D341Med (cell line): ENCODE measurements around the gene RTN4R.
"Not testable (repeated sequence)": the region's sequence is repeated elsewhere in the genome, so short reads cannot be mapped to it uniquely, and the experiment has no call there.

Experiments
- DNase-seq: peaks from one replicate; pipeline ENCODE4 v3.0.0; 2012; ENCODE audit warnings: low spot score

The RTN4R gene

DNA sequence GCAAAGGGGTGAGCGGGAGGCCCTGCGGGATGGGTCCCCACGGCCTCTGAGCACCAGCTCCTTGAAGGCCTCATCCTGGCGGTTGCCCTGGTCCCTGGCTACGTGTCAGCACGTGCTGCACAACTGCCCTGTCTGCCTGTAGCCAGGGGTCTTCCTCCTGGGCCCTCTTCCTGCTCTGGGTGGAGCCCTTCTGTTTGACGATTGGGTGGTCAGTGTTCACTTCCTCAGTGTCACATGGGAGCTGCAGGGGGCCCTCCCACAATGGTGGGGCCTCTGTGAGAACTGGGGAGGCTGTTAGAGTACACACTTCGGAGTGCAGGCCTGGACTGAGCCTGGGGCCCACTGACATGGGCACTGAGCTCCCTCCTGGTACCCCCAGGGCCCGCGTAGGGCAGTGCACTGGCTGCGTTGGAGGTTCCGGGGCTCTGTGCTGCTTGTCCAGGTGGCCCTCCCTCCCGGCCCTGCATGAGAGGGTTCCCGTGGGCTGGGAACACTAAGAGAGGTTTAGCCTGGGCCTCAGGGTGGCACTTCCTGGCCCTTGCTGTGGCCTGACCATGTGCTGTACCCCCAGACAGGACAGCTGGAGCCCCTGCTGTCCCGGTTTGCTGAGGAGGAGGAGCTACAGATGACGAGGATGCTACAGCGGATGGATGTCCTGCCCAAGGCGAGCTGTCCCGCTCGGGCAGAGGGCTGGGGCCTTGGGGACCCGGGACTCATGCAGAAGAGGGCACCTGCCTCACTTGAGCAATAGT lies 38.0 kb upstream of the RTN4R start:
- no peak for DNase-seq

DNA sequence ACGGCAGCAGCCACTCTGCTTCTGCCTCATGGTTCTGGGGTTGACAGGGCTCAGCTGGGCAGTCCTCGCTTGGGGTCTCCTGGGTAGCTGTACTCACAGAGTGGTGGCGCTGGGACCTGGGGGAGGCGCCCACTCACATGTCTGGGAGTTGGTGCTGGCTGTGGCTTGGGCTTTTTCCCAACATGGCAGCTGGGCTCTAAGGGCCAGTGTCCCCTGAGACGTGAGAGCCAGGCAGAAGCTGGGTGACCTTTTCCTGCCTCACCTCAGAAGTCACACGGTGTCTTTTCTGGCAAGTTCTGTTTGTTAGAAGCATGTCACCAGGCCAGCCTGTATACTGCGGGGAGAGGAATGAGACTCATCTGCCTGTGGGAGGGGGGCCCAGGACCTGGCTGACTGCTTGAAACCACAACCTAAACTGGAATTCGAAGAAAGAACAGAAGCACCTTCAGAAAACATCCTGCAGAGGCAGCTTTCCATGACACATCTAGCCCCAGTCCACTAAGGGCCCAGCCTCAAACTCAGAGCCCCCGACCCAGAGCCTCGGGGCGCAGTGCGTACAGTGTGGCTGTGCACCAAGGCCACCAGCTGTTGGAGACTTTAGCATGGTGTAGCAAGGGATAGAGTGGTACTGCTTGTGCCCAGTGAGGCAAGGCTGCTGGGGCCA lies 37.2 kb upstream of the RTN4R start:
- DNase-seq = not testable (repeated sequence)

DNA sequence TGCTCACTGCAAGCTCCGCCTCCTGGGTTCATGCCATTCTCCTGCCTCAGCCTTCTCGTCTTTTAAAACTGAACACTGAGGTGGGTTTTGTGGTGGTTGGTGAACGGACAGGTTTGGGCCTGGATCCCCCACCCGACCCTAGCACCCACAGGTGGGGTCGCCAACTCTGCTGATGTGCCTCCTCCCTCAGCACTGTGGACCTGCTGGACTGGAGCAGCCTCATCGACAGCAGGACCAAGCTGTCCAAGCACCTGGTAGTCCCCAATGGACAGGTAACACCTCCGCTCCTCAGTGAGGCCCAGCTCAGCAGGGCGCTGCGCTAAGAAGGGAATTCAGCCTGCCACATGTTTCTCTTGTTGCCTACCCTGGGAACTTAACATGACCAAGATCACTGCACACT lies 36.5 kb upstream of the RTN4R start:
- no peak for DNase-seq

DNA sequence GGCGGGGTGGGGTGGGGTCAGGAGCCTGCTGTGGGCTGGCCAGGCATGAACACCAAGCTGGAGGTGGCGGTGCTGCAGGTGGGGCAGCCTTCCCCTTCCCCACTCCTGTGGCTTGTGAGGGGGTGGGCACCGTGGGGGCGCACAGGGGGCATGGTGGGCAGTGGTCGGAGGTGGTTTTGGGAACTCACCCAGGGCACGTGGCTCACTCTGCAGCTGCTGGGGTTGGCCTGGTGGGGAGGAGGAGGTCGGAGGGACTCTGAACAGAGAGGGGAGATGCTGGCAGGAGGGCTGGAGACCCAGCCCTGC lies 35.1 kb upstream of the RTN4R start:
- not testable (repeated sequence) for DNase-seq

DNA sequence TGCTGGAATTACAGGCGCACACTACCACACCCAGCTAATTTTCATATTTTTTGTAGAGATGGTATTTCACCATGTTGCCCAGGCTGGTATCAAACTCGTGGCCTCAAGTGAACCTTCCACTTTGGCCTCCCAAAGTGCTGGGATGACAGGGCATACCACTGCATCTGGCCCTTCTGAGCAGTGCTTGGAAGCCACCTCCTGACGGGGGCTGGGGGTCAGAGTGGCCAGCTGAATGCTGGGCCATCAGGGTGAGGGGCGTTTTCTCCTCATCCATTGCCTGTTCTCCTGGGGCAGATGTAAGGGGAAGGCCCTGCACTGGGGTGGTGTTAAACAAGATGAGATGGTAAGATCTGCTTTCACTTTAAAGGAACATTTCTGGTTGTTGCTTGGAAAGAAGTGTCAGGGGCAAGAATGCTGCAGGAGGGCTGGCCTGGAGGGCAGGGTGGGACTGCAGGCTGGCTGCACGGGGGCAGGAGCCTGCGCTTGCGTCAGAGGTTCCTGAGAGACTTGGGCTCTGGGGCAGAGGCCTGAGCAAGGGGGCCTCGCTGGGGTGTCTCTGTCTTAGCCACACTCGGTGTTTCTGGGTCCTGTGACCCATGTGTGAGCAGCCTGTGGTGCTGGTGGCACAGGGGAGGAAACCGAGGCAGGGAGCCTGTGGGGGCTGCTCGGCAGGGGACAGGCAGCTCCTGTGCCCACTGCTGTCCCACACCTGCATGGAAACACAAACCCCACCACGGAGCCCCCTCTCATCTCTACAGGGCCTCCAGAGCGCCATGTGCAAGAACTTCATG lies 34.5 kb upstream of the RTN4R start:
- DNase-seq = no peak

DNA sequence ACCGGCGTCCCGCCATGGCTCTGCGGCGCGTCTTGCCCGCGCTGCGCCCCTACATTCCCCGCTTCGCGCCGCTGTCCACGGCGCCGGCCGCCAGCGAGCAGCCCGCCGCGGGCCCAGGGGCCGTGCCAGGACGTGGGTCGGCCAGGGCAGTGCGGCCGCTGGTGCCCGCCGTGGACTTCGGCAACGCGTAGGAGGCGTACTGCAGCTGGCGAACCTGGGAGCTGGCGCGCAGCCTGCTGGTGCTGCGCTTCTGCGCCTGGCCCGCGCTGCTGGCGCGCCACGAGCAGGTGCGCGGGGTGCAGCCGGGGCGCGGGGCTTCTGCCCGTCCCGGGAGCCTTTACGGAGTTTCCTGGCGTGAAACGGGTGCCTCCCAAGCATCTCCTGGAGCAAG lies 31.6 kb upstream of the RTN4R start:
- no peak for DNase-seq

DNA sequence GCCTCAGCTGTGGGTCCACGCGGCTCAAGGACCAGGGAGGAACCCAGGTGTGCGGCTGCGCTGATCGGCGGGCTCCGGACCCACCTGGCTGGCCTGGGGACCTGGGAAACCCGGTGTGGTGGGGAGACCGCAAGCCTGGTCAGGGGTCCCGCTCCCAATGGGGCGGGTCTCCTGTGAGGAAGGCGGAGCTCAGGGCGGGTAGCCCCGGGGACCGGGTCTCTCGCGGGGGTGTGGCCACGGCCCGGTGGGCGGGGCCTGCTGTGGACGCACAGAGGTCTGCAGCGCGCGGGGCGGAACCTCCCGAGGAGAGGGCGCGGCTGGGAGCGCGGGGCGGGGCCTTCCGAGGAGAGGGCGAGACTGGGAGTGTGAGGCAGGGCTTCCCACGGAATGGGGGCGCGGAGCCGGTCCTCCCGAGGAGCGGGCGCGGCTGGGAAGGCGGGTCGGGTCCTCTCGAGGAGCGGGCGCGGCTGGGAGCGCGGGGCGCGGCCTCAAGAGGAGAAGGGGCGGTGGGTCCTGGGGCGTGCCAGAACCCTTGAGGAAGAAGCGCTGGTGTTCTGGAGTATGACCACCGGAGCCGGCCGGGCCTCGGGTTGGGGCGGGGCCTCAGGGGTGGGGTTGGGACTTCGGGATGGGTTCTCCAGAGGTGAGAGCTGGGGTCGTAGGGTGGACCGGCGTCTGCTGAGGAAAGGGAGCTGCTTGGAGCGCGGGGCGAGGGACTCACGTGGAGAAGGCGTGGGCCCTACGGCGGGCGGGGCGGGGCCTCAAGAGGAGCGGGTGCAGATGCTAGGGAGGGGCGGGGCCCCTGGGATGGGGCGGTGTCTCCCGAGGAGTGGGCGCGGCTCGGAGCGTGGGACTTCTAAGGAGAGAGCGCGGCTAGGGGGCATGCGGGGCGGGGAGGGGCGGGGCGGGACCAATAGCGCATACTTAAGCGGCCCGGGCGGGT lies 31.0 kb upstream of the RTN4R start:
- peak; percentile 92 for DNase-seq

DNA sequence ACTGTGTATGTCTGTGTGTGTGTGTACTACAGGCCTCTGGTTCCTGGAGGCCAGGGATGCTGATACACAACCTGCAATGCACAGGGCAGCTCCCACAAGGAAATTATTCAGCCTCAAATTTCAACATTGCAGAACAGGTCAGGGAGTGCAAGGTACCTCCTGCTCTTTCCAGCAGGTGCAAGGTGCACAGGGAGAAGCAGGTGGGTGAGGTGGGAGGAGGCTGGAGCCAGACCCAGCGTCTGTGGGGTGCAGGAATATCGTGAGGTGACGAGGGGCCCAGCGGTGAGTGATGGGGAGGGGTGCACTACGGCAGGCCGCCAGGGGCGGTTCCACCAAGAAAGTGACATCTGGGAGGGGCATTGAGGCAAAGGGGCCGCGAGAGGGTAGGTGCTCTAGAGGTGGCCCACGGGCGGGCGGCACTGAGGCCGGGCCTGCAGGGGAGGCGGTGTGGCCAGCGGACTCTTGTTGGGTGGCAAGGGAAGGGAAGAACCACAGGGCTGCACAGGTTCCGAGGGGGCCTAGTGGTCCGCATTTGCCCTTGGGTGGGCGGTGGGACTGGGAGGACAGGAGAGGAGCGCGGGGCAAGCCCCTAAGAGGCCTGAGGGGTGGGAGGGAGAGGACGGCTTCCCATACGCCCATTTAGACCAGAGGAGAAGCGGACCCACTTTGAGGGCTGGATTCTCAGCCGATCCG lies 30.1 kb upstream of the RTN4R start:
- no peak for DNase-seq

DNA sequence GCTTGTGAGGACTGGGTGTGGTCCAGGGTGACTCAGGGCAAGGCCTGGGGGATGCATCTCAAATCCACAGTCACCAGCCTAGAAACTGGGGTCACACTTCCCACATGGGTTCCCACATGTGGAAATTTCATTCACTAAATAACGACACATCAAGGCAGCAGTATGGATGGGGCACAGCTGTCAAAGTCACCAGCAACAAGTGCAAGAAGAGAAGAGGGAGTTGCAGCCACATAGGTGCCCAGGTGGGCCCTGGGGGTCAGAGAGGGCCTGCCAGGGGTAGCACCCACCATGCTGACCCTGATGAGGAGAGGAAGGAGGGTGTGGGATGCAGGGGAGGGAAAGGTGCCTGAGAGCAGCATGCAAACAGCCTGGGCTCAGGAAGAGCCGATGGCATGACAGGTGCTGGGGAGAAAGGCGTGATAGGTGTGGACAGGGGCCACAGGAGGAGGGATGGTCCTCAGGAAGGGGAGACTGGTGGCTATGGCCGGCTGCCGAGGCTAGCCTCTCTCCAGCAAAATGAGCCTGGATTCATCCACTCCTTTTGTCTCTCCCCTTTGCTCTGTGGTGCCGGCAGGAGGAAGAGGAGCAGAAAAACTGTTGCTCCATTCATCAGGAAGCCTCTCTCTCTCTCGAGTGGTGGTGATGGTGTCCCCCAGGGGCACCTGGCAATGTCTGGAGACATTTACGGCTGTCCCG lies 29.4 kb upstream of the RTN4R start:
- no peak for DNase-seq

DNA sequence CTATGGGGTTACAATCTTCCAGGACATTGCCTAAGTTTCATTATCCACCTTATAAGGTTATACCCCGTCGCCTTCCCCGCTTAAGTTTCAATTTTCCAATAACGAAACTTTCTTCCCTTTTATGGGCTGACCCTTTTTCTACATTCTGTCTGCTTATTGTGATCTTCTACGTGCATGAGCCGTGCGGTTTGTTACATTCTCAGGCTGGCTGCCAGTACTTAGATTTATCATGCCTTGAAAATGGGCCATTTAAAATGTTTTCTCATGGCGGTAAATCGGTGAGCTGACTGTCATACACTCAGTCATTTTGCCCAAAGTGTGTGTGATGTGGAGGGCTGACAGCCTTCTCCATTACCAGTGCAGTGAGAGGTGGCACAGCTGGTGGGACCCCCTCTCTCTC lies 28.5 kb upstream of the RTN4R start:
- DNase-seq = no peak

DNA sequence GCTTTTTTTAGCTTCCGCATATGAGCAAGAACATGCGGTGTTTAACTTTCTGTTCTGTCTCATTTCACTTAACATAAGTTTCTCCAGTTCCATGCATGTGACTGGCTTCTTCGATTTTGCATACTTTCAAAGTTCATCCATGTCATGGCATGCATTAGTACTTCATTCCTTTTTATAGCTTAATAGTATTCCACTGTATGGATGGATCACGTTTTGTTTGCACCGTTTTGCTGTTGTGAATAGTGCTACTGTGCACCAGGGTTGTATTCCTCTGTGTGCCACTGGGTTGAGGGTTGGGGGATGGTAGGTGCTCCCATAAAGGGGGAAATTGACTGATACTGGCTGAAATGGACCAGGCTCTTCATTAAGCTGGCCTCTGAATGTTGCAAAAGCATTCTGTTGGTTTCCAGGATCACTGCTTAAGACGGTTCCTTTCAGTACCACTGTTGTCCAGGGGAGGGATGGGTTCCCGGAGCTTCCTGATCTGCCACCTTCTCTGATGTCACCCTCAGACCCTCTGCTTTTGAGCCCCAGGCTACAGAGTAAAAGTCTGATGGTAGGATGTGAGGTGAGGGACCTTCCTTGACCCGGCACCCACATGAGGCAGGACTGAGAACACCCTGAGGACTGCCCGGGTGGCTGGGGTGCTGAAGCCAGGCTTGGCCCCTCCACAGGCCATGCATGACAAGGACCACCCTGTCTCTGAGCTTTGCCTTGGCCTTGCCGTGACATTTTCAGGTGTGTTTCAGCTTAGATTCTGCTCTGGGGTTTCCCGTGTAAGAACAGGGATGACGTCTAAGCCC lies 27.3 kb upstream of the RTN4R start:
- no peak for DNase-seq

DNA sequence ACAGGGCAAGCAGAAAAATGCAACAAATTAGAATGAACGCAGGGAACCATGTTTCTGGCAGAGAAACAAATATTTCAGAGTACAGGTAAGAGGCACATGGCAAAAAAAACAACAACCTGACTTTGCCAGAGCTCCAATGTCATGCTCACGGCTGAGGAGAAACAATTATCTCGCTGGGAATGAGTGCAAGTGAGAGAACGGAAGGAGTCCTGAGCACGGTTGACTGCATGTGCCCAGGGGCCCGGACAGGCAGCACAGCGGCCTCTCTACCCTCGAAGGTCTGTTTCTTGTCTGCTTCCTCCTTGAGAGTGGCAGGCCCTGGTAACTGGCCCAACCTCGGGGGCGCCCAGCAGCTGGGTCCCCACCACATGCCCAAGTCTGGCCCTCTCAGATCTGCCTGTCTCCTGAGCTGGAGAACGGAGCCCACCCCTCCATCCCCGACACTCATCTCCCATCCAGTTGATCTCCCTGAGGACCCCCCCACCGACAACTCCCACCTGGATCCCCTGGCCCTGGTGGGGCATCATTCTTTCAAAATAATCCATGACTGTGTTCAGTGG lies 24.6 kb upstream of the RTN4R start:
- no peak for DNase-seq

DNA sequence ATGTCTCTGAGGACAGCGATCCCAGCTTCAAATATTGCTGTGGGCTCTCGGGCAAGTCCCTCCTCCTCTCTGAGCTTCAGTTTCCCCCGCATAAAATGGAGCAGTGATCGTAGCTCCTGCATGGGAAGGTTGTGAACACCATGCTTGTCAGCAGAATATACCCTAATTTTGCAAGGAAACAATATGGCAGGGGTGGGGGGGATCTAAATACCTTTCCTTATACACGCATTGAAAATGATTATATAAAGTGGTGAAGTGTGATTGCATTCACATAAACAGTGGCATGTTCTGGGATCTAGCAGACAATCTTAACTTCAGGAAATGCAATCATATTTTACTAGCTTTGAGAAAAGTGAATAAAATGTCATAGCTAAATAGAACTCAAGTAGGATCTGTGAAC lies 24.0 kb upstream of the RTN4R start:
- no peak for DNase-seq

DNA sequence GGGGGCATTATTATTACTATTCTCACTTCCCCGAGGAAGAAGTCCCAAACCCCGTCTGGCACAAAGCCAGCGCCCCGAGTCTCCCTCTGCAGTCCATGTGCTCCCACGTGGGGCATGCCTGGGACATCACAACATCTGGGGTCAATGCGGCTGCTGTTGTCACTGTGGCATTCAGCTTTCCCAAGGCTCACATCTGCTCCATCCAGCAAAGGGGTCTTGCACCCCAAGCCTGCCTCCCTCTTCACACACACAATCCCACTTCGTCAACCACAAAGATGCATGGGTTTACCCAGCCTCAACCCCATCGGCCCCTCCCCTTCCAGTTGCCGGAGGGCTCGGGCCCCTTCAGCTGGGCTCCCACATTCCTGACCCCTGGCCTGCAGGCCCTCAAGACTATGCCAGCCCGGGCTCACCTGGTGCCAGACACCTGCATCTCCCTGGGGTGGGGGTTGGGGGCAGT lies 23.5 kb upstream of the RTN4R start:
- DNase-seq = no peak

DNA sequence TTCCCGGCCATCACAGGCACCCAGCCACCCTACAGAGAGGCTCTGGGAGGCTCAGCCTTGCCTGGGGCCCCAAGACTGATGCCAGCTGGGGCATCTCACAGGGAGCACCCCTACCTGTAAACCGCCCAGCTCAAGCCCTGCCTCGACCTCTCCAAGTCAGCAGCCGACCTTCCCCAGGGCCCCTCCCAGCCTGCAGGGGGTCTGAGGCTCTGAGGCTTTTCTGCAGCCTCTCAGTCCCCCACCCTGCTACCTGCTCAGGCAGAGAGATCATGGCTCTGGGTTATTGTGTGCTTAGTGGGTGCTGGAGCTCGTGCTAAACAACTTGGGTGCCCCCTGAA lies 23.1 kb upstream of the RTN4R start:
- no peak for DNase-seq

DNA sequence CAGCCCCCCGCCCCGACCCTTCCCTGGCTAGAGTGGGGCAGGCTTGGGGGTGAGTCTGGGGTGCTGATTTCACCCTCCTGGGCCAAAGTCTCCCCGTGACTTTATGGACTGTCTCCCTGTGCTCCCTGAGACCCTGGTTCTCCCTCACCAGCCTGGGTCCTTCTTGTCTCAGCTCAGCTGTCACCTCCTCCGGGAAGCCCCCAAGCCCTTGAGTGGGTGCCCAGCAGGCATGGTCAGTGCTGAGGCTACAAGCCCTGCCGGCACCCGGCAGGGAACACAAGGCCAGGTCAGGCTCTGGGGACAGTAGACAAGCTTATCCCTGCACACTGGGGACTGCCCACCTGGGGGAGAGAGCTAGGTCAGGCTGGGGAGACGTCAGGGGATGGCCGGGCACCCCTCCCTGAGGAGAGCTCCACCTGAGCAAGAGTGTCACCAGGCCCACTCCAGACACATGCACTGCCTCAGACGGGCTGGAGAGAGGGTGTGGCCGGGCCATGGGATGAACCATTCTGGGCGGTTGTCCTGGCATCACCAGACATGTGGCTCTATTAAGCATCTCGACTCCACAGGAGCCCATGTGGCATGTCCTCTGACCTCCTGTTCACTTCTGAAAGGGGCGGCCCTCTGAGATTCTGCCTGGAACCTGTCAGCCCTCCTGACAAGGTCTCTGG lies 22.6 kb upstream of the RTN4R start:
- no peak for DNase-seq

DNA sequence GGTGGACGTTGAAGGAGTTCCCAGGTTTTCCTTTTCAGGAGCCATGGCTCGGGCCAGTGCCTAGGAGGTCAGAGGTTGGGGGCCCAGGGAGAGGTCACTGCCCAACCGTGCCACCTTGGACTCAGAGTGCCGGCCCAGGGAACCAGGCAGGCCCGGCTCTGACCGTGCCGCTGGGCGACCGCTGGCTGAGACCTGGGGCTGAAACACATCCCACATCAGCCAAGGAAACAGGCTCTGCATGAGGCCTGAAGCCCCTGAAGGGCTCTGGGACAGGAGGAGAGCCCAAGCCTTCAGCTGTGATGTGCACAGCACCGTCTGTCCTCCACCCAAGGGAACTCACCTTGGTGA lies 21.9 kb upstream of the RTN4R start:
- no peak for DNase-seq

DNA sequence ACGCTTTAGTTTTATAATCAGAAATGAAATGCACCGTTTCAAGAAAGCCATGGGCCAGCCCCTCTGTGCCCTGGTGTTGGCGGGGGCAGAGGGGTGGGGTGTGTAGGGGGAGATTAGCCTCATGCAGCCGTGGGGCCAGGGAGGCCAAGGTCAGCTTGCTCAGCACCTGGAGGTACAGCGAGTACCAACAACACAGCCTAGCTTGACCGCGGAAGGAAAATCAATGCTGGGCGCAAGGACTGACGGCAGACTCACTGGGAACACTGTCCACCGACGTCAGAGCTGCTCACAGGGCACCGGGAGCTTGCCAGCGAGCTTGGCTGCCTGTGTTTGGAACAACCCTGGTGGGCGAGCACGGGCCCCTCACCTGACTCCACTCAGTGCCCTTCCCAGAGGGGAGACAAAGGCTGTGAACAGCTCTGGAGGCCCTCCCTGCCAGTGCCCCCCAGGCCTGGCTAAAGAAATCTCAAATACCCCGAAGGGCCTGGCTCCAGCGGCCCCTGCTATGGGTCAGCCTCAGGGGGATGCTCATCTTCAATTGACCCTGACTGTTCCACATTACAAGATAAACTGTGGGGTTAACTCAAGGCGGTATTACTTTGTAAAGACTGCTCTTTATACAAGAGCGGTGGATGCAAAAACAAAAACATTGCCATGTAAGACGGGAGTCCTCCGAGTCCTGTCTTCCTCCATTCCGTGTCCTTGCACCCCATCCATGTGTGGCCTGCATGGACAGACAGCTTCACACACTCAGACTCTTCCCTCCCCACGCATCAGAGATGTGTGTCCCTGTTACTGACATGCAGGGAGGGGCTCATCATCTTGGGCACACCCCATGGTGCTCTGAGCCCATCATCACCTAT lies 21.3 kb upstream of the RTN4R start:
- DNase-seq = not testable (repeated sequence)
